Measurements from ENCODE around the gene SHMT1.

GRCh38 chr17:18371455-18371854, 8.1 kb upstream of the SHMT1 start:
- no peak for TF ChIP-seq CTCF (IDR thresholded peaks at IDR 0.05)
- no peak for TF ChIP-seq POLR2A (IDR thresholded peaks at IDR 0.05)
- no peak for TF ChIP-seq EP300 (IDR thresholded peaks at IDR 0.05)
- no peak for TF ChIP-seq POLR2AphosphoS5 (IDR thresholded peaks at IDR 0.05)

All from gastroesophageal sphincter (tissue), 3 donors.